Natural killer cell (primary cell): ENCODE data around the gene EXOC4. TPM values are rescaled to one million over a fixed set of nuclear protein-coding genes. Genes with fewer than 3 reads are reported as not detected.

Source experiments
- ATAC-seq, 3 donors: fragments of 150-1000 bp in 2 of 3; fragments of 200-7000 bp in 1 of 3; cut with Tn5 transposase; 1 replicate in 1 of 3; 2 replicates in 2 of 3; pipeline ENCODE4 v1.10.0; 2021; ENCODE audit warnings: mild to moderate bottlenecking in 2 of 3, moderate library complexity in 2 of 3
- DNase-seq, 2 donors: peaks; one replicate each; pipeline versions ENCODE4 v3.0.0 to v3.0.0-alpha.2; 2013 to 2021; ENCODE audit warnings: mixed read lengths in 1 of 2
- H3K27ac ChIP-seq: one replicate; pipeline ENCODE4 v1.5.1; 2013; ENCODE audit warnings: mild to moderate bottlenecking, low read length
- H3K27me3 ChIP-seq: one replicate; pipeline ENCODE4 v1.6.1; 2013; ENCODE audit warnings: low read length; ENCODE audit not compliant: control insufficient read depth, insufficient read depth
- H3K36me3 ChIP-seq: one replicate; pipeline ENCODE4 v1.6.1; 2013; ENCODE audit warnings: low read length; ENCODE audit not compliant: control insufficient read depth, insufficient read depth
- H3K4me1 ChIP-seq: one replicate; pipeline ENCODE4 v1.6.1; 2013; ENCODE audit warnings: low read length; ENCODE audit not compliant: control insufficient read depth, insufficient read depth
- H3K4me3 ChIP-seq: one replicate; pipeline ENCODE4 v1.5.1; 2013; ENCODE audit warnings: low read length
- H3K9me3 ChIP-seq: one replicate; pipeline ENCODE4 v1.6.1; 2013; ENCODE audit warnings: low read length; ENCODE audit not compliant: control insufficient read depth, insufficient read depth
- H3K27ac Mint-ChIP-seq, 2 donors: one replicate each; pipeline ENCODE4 v1.8.0; 2022; ENCODE audit warnings: mild to moderate bottlenecking in 2 of 2, mixed read lengths in 2 of 2, moderate library complexity in 1 of 2
- H3K27me3 Mint-ChIP-seq, 2 donors: one replicate each; pipeline ENCODE4 v1.8.0; 2022; ENCODE audit warnings: low read depth in 2 of 2, mixed read lengths in 2 of 2
- H3K36me3 Mint-ChIP-seq: one replicate; pipeline ENCODE4 v1.8.0; 2022; ENCODE audit warnings: mixed read lengths
- H3K4me1 Mint-ChIP-seq, 2 donors: one replicate each; pipeline ENCODE4 v1.8.0; 2022; ENCODE audit warnings: mixed read lengths in 2 of 2
- H3K4me3 Mint-ChIP-seq: one replicate; pipeline ENCODE4 v1.8.0; 2022; ENCODE audit warnings: mild to moderate bottlenecking, moderate library complexity, mixed read lengths
- H3K9me3 Mint-ChIP-seq, 2 donors: one replicate each; pipeline ENCODE4 v1.8.0; 2022; ENCODE audit warnings: mixed read lengths in 2 of 2
- CTCF ChIP-seq: fragments of 200-600 bp; IDR thresholded peaks from one replicate; pipeline ENCODE4 v1.8.0; 2022; ENCODE audit warnings: antibody characterized with exemption
- WGBS: methylation state at CpG from one replicate; pipeline ENCODE4 v1.1.7; 2013; ENCODE audit warnings: missing lambda C conversion rate; ENCODE audit not compliant: insufficient coverage; 5-methylcytosine and 5-hydroxymethylcytosine counted together
- intact Hi-C: fragments of 100-400 bp; cut with micrococcal nuclease; formaldehyde crosslinking; loops from one replicate; pipeline ENCODE4 v1.14.2; 2022
- total RNA-seq, 4 donors: library from RNA; stranded (reverse); fragments of 120-200 nt in 1 of 4; gene quantifications; one replicate each; pipeline versions ENCODE4 v1.2.3 to v1.2.4, GENCODE V29; 2013 to 2022

The EXOC4 gene
- total RNA-seq, 3 donors from 2014 or later (not counting 1 experiment from before 2014, with no cell fraction given) = 105 to 148 (median 123) TPM

GRCh38 chr7:133234961-133235875 is 17.7 kb upstream of the EXOC4 start:
- intact Hi-C loops = no loop called here
- Mint-ChIP-seq H3K27me3 (peaks cover 19 to 53% of the 10 kb centered on the region in 2 donors), H3K36me3 (no peaks in the 10 kb centered on the region), H3K4me1 (no peaks in the 10 kb centered on the region), H3K4me3 (no peak overlapping the region), H3K27ac (no peak overlapping the region), H3K9me3 (no peaks in the 10 kb centered on the region)
- H3K36me3 ChIP-seq = no peaks in the 10 kb centered on the region
- H3K27ac ChIP-seq = no peak overlapping the region
- no peaks in the 10 kb centered on the region for H3K4me1 ChIP-seq
- H3K4me3 ChIP-seq = no peak overlapping the region
- no peak for DNase-seq
- H3K27me3 ChIP-seq = peaks cover 3% of the 10 kb centered on the region
- no peak for ATAC-seq
- TF ChIP-seq CTCF = no peak
- 91% methylated on average over 2 of the region's 4 CpGs for WGBS
- no peaks in the 10 kb centered on the region for H3K9me3 ChIP-seq

- Mint-ChIP-seq H3K4me1 (no peaks in the 10 kb centered on the region), H3K4me3 (no peak overlapping the region), H3K27ac (no peak overlapping the region), H3K9me3 (no peaks in the 10 kb centered on the region), H3K27me3 (peaks cover 20 to 56% of the 10 kb centered on the region in 2 donors), H3K36me3 (no peaks in the 10 kb centered on the region)
- intact Hi-C loops = no loop called here
- H3K4me3 ChIP-seq = no peak overlapping the region
- no peaks in the 10 kb centered on the region for H3K36me3 ChIP-seq
- TF ChIP-seq CTCF = no peak
- WGBS = 88% methylated on average over 3 of the region's 3 CpGs
- ATAC-seq (no peak), DNase-seq (no peak)
- no peak overlapping the region for H3K27ac ChIP-seq
- no peaks in the 10 kb centered on the region for H3K9me3 ChIP-seq
- H3K27me3 ChIP-seq = peaks cover 3% of the 10 kb centered on the region
- H3K4me1 ChIP-seq = no peaks in the 10 kb centered on the region
These were observed 15.3 kb upstream of the EXOC4 start for GRCh38 chr7:133237545-133237944.

GRCh38 chr7:133240302-133240701 is 12.6 kb upstream of the EXOC4 start:
- H3K27ac Mint-ChIP-seq = no peak overlapping the region
- H3K36me3 ChIP-seq = no peaks in the 10 kb centered on the region
- H3K36me3 Mint-ChIP-seq = no peaks in the 10 kb centered on the region
- intact Hi-C loops = no loop called here
- 100% methylated on average over 2 of the region's 3 CpGs for WGBS
- H3K27ac ChIP-seq = no peak overlapping the region
- H3K9me3 ChIP-seq = no peaks in the 10 kb centered on the region
- H3K27me3 Mint-ChIP-seq = peaks cover 15 to 42% of the 10 kb centered on the region in 2 donors
- no peaks in the 10 kb centered on the region for H3K4me1 Mint-ChIP-seq
- H3K27me3 ChIP-seq = peaks cover 3% of the 10 kb centered on the region
- ATAC-seq (no peak), DNase-seq (no peak)
- no peak overlapping the region for H3K4me3 ChIP-seq
- no peaks in the 10 kb centered on the region for H3K4me1 ChIP-seq
- H3K4me3 Mint-ChIP-seq = no peak overlapping the region
- no peak for TF ChIP-seq CTCF
- no peaks in the 10 kb centered on the region for H3K9me3 Mint-ChIP-seq
